Anterior cingulate cortex (tissue), 58 donors: Measurements from ENCODE around the gene RAD9A.
"Not testable (repeated sequence)": the region's sequence is repeated elsewhere in the genome, so short reads cannot be mapped to it uniquely, and the experiment has no call there.

Experiments used
- DNase-seq, 58 donors: peaks; one replicate each; lab custom pipeline; 2025; lab: John Stamatoyannopoulos, UW

RAD9A gene

DNA sequence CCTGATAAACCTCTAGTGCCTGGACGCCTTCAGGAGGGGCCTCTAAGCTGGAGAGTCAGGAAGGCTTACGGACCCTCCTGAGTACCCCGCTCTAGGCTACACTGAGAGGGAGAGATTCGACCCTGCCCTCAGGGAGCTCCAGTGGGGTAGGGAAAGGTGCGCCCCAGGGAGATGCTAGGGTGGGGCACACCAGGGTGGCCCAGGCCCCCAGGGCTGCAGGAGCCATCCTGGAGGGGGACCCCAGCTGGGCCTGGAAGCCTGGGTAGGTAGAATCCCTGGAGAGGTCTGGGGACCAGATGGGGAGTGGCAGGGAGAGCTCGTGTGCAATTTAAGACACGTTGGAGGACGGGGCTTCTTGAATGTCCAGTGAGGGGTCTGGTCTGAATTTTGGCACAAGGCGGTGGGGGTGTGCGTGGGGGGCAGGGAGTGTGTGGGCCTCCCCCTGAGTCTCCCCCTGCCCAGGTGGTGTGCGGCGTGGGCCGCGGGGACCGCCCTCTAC is 28.4 kb downstream of the RAD9A start:
- peak in 1 of 58 donors; percentile 46 for DNase-seq

GRCh38 chr11:67420646-67421429 is 29.1 kb downstream of the RAD9A start:
- peak; percentile 21 to 96 (median 87) for DNase-seq

DNA sequence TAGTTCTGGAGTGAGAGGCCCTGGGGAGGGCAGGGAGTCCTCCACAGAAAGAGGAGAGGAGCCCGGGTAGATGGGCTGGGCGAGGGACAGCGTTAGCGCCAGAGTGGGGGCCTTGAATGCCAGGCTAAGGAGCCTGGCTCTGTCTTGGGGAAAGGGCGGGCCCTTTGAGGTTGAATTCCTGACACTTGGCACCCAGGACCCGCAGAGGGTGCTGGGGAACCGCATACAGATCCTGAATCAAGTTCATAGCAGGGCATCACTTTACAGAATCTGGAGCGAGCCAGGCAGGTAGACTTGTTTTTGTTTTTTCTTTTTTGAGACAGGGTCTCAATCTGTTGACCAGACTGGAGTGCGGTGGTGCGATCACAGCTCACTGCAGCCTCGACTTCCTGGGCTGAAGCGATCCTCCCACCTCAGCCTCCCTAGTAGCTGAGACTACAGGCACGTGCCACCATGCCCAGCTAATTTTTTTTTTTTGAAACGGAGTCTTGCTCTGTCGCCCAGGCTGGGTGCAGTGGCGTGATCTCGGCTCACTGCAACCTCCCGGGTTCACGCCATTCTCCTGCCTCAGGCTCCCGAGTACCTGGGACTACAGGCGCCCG is 29.7 kb downstream of the RAD9A start:
- no peak for DNase-seq

DNA sequence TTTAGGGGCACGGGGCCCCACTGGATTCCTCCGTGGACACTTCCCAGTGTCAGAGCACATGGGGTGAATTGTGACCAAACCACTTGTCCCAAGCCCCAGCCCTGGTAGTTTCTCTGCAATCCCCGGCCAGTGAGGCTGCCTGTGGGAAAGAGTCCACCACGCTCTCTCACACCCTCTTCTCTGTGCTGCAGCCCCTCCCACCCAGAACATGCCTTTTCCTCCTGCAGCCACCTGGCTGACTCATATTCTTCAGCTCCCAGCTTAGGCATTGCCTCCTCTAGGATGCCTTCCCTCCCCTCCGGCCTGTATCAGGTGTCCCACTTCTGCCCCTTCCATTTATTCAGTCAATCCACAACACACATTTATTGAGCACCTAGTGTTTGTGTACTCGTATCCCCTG is 31.1 kb downstream of the RAD9A start:
- no peak for DNase-seq

DNA sequence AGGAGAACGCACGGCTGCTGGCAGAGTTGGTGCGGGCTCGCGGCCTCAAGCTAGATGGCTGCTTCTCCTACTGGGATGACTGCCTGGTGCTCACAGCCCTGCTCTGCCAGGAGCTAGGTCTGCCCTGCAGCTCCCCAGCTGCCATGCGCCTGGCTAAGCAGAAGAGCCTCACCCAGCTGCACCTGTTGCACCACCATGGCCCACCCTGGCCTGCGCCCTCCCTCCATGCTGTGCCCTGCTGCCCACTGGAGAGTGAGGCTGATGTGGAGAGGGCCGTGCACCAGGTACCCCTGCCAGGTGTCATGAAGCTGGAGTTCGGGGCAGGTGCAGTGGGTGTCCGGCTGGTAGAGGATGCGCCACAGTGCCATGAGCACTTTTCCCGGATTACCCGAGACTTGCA is 31.7 kb downstream of the RAD9A start:
- DNase-seq = no peak

DNA sequence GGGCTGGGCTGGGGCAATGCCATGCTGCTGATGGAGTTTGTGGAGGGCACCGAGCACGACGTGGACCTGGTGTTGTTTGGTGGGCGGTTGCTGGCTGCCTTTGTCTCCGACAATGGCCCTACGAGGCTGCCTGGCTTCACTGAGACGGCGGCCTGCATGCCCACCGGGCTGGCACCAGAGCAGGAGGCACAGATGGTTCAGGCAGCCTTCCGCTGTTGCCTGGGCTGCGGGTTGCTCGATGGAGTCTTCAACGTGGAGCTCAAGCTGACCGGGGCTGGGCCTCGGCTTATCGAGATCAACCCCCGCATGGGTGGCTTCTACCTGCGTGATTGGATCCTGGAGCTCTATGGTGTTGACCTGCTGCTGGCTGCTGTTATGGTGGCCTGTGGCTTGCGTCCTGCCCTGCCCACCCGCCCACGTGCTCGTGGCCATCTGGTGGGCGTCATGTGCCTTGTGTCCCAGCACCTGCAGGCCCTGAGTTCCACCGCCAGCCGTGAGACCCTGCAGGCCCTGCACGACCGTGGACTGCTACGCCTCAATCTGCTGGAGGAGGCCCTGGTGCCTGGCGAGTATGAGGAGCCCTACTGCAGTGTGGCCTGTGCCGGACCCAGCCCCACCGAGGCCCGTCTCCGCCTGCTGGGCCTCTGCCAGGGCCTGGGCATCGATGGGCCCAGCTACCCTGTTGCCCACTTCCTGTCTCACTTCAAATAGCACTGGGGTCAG is 32.3 kb downstream of the RAD9A start:
- no peak for DNase-seq

DNA sequence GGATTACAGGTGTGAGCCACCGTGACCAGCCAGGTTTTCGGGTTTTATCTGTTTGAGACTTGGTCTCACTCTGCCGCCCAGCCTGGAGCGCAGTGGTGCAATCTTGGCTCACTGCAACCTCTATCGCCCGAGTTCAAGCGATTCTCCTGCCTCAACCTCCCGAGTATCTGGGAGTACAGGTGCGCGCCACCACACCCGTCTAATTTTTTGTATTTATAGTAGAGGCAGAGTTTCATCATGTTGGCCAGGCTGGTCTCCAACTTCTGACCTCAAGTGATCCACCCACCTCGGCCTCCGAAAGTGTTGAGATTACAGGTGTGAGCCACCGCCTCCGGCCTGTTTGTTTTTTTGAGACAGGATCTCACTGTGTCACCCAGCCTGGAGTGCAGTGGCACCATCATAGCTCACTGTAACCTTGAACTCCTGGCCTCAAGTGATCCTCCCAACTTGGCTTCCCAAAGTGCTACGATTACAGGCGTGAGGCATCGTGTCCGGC is 35.6 kb downstream of the RAD9A start:
- not testable (repeated sequence) for DNase-seq

DNA sequence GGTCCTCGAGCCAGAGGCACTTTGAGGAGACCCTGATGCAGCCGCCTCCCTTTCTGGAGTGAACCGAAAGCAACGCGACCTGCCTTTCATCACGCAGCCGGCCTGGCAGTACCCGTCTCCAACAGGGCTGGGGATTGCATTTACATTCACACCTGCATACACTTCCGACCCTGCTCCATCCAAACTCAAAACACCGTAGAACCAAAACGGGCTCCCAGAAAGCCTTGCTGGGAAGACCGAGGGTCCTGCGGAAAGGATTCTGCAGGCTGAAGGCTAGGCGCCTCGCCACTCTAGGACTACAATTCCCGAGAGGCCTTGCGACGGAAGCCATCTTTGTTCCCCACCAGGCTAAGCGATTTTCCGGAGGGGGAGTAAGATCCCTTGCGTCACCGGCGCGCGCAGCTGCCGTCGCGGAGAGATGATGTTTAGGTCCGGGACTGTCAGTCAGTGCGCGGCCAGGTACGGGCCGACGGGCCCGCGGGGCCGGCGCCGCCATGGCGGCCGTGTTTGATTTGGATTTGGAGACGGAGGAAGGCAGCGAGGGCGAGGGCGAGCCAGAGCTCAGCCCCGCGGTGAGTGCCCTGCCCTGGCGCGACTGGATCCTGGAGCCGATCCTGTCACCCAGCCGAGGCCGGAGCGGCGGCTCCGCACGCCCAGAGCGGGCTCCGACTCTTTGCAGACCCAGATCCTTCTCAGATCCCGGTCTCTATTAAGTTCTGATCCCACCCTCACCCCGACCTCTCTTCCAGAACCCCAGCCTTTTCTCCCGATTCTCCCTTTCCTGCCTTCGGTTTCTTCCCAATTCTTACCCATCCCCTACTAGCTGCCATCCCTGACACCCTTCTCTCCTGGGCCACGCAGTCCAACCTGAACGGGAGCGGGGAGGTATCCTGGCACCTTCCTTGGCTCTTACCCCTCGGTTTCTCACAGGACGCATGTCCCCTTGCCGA is 36.5 kb downstream of the RAD9A start, which contains the start of gene RPS6KB2:
Gene RPS6KB2 (plus strand): TSS at position 443 of the 950 bp plus-strand sequence. CDS start 52 bp downstream, at position 495.
- peak; percentile 80 to 100 (median 96) for DNase-seq

DNA sequence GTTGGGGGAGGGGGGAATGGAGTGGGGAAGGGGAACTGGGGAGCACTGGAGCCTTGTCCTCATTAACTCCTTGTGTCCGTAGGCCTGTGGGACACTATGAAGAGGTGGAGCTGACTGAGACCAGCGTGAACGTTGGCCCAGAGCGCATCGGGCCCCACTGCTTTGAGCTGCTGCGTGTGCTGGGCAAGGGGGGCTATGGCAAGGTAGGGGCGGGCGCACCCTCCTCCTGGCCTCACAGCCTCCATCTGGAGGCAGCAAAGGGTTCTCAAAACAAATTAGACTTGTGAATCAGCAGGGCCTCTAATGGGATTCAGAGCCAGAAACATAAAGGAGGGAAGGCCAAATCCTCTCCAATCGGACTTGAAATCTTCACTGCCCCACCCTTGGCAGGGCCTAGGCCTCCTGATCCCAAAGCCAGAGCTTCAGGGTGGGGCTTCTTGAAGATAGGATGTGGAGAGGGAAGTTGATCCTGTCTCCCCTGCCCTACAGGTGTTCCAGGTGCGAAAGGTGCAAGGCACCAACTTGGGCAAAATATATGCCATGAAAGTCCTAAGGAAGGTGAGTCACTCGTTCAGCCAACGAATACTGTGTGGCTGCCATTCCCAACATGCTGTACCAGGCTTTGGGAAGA is 37.4 kb downstream of the RAD9A start:
- no peak for DNase-seq

DNA sequence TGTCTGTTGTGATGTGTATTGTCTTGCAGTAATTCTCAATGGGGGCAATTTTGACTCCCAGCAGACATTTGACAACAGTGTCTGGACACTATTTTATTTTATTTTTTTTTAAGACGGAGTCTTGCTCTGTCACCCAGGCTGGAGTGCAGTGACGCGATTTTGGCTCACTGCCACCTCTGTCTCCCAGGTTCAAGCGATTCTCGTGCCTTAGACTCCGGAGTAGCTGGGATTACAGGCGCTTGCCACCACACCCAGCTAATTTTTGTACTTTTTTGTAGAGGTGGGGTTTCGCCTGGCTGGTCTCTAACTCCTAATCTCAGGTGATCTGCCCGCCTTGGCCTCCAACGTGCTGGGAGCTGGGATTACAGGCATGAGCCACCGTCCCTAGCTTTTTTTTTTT is 37.9 kb downstream of the RAD9A start:
- DNase-seq = no peak

- no peak for DNase-seq
Observed at GRCh38 chr11:67431346-67432249, 39.8 kb downstream of the RAD9A start.

DNA sequence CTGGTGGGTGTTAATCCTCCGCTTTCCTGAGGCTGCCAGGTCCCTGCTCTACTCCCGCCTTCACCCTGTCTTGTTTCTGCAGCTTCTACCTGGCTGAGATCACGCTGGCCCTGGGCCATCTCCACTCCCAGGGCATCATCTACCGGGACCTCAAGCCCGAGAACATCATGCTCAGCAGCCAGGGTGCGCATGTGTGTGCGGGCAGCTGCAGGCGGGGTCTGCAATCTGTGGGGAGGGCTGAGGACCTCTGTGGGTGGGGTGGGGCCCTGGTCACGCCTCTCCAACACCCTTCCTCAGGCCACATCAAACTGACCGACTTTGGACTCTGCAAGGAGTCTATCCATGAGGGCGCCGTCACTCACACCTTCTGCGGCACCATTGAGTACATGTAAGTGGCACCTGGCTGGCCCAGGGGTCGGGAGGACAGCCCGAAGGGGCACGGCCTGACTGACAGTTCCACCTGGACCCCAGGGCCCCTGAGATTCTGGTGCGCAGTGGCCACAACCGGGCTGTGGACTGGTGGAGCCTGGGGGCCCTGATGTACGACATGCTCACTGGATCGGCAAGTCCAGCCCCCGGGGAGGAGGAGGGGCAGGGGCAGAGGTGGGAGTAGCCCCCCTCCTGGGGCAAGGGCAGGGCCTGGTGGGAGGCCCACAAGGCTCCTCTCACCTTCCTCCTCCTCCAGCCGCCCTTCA is 41.0 kb downstream of the RAD9A start:
- DNase-seq = no peak

DNA sequence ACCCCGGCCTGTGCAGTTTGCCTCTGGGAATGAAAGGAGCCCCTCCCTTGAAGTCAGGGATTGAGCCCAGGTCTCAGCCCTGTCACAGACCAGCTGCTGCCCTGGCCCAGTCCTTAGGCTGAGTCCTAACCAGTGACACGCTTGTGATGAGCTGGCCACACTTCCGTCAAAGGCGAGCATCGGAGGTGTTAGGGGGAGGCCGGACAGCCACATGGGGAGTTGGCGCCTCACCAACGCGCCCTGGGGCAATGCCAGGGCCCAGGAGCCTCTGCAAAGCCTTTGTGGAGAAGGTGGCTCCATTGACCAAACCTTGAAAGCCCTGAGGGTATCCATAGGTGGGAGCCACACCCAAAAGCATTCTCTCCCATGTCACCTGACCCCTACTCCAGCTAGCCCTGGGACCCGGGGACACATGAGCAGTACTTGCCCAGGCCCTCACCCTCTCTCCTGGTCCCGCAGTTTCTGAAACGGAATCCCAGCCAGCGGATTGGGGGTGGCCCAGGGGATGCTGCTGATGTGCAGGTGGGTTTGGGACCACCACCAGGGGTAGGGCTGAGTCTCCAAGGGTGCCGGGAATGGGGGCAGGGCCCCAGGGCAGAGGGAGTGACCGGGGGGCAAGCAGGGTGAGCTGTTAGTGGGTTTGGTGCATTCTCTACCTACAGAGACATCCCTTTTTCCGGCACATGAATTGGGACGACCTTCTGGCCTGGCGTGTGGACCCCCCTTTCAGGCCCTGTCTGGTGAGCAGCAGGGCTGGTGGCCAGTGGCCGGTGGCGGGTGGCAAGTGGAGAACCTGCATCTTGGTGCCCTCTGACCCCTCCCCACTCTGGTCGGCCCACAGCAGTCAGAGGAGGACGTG is 42.0 kb downstream of the RAD9A start:
- DNase-seq = no peak

- DNase-seq = no peak
Observed at GRCh38 chr11:67434395-67434881, 42.7 kb downstream of the RAD9A start.

- no peak for DNase-seq
Observed at GRCh38 chr11:67435031-67435726, 43.4 kb downstream of the RAD9A start.
